B cell (primary cell): ENCODE measurements around the gene AGRN. TPM values are rescaled to one million over a fixed set of nuclear protein-coding genes. Genes with fewer than 3 reads are reported as not detected.
A peak's percentile ranks its signal among the peaks of the same experiment; 100 is the strongest.

Experiments
- ATAC-seq: fragments of 200-7000 bp; cut with Tn5 transposase; one replicate; pipeline ENCODE4 v1.10.0; 2021; ENCODE audit warnings: low read depth, mild to moderate bottlenecking, moderate number of reproducible peaks, moderate library complexity
- CTCF ChIA-PET: fragments of 350-600 bp; sonication (Branson Sonifier 250); formaldehyde crosslinking; loops from one replicate; lab custom pipeline; 2021; ENCODE audit warnings: antibody characterized with exemption, inconsistent platforms; lab: Charles Lee
- POLR2A ChIA-PET: fragments of 350-600 bp; sonication (Branson Sonifier 250); formaldehyde crosslinking; loops from one replicate; lab custom pipeline; 2021; ENCODE audit warnings: antibody characterized with exemption; lab: Charles Lee
- DNase-seq: peaks from one replicate; pipeline ENCODE4 v3.0.0; 2013
- H2AFZ ChIP-seq: 2 replicates; pipeline ENCODE4 v1.6.1; 2012; ENCODE audit warnings: mild to moderate bottlenecking, low read depth, low read length; ENCODE audit not compliant: insufficient read depth, poor library complexity, severe bottlenecking
- H3K27ac ChIP-seq, 2 donors: 1 replicate in 1 of 2; 2 replicates in 1 of 2; pipeline ENCODE4 v1.5.1; 2012 to 2013; ENCODE audit warnings: low read length in 2 of 2, mild to moderate bottlenecking in 2 of 2, moderate library complexity in 1 of 2
- H3K27me3 ChIP-seq, 4 experiments: fragments of 200-600 bp in 1 of 4; sonication (generic) in 1 of 4; replicated peaks in 1 of 4; 1 replicate in 2 of 4; 2 replicates in 2 of 4; pipeline versions ENCODE4 v1.6.1 to v1.7.0; 2013 to 2016; ENCODE audit warnings: low read length in 3 of 4, mild to moderate bottlenecking in 2 of 4, mixed read lengths in 1 of 4, moderate library complexity in 1 of 4; ENCODE audit not compliant: insufficient read depth in 4 of 4, control insufficient read depth in 3 of 4; ENCODE audit errors: control extremely low read depth in 1 of 4
- H3K36me3 ChIP-seq, 2 experiments: replicated peaks in 1 of 2; 1 replicate in 1 of 2; 2 replicates in 1 of 2; pipeline versions ENCODE4 v1.6.1 to v1.7.1; 2013; ENCODE audit warnings: low read length in 1 of 2; ENCODE audit not compliant: insufficient read depth in 2 of 2, control insufficient read depth in 1 of 2; ENCODE audit errors: control extremely low read depth in 1 of 2, extremely low read depth in 1 of 2
- H3K4me1 ChIP-seq, 2 donors: fragments of 200-600 bp in 1 of 2; sonication (generic) in 1 of 2; 1 replicate in 1 of 2; 2 replicates in 1 of 2; pipeline versions ENCODE4 v1.5.1 to v1.6.1; 2013 to 2017; ENCODE audit warnings: low read length in 2 of 2; ENCODE audit not compliant: control insufficient read depth in 2 of 2, insufficient read depth in 2 of 2
- H3K4me2 ChIP-seq: replicated peaks from 2 replicates; pipeline ENCODE3; 2012; ENCODE audit warnings: mild to moderate bottlenecking, low read depth, low read length; ENCODE audit not compliant: poor library complexity, severe bottlenecking
- H3K4me3 ChIP-seq, 5 experiments: fragments of 200-600 bp in 1 of 5; sonication (generic) in 1 of 5; 1 replicate in 3 of 5; 2 replicates in 2 of 5; pipeline versions ENCODE4 v1.5.1 to v1.7.0; 2011 to 2016; ENCODE audit warnings: low read length in 4 of 5, mild to moderate bottlenecking in 4 of 5, low read depth in 2 of 5, control low read depth in 1 of 5, moderate library complexity in 1 of 5; ENCODE audit not compliant: insufficient read depth in 1 of 5; ENCODE audit errors: control extremely low read depth in 1 of 5, extremely low read depth in 1 of 5
- H3K79me2 ChIP-seq: fragments of 200-600 bp; sonication (generic); one replicate; pipeline ENCODE4 v1.6.0; 2016; ENCODE audit warnings: low read length; ENCODE audit not compliant: control insufficient read depth, insufficient read depth
- H3K9ac ChIP-seq: fragments of 200-600 bp; sonication (generic); 2 replicates; pipeline ENCODE4 v1.6.1; 2017; ENCODE audit warnings: mild to moderate bottlenecking, low read length, moderate library complexity
- H3K9me3 ChIP-seq, 3 donors: one replicate each; pipeline versions ENCODE4 v1.6.1 to v1.7.1; 2013; ENCODE audit warnings: low read length in 2 of 3; ENCODE audit not compliant: control insufficient read depth in 2 of 3, insufficient read depth in 1 of 3; ENCODE audit errors: control extremely low read depth in 1 of 3
- H4K20me1 ChIP-seq: 2 replicates; pipeline ENCODE4 v1.6.0; 2012; ENCODE audit warnings: mild to moderate bottlenecking, low read length; ENCODE audit not compliant: insufficient read depth, control insufficient read depth, poor library complexity, severe bottlenecking
- H3K27ac Mint-ChIP-seq: one replicate; pipeline ENCODE4 v1.8.0; 2021; ENCODE audit warnings: mixed read lengths
- H3K27me3 Mint-ChIP-seq: one replicate; pipeline ENCODE4 v1.8.0; 2021; ENCODE audit warnings: mixed read lengths
- H3K4me1 Mint-ChIP-seq: one replicate; pipeline ENCODE4 v1.8.0; 2021; ENCODE audit warnings: mixed read lengths
- H3K4me3 Mint-ChIP-seq: one replicate; pipeline ENCODE4 v1.8.0; 2021; ENCODE audit warnings: mixed read lengths
- H3K9me3 Mint-ChIP-seq: one replicate; pipeline ENCODE4 v1.8.0; 2022; ENCODE audit warnings: mixed read lengths; ENCODE audit not compliant: insufficient read depth
- CTCF ChIP-seq: fragments of 200-600 bp; IDR thresholded peaks from one replicate; pipeline ENCODE4 v1.8.0; 2022; ENCODE audit warnings: antibody characterized with exemption, mild to moderate bottlenecking
- EZH2 ChIP-seq: IDR thresholded peaks from 2 replicates; pipeline ENCODE4 v1.6.1; 2012; ENCODE audit warnings: borderline replicate concordance, low read depth, mild to moderate bottlenecking, moderate library complexity, low read length; ENCODE audit not compliant: insufficient read depth, poor library complexity, severe bottlenecking
- WGBS: methylation state at CpG from one replicate; pipeline ENCODE4 v1.1.5; 2013; ENCODE audit warnings: missing lambda C conversion rate; ENCODE audit not compliant: insufficient coverage; 5-methylcytosine and 5-hydroxymethylcytosine counted together
- intact Hi-C: fragments of 100-400 bp; cut with micrococcal nuclease; formaldehyde crosslinking; loops from one replicate; pipeline ENCODE4 v1.10.0; 2022
- polyA plus RNA-seq: library from polyadenylated mRNA; depleted of rRNA; stranded (reverse); fragments of >200 nt; gene quantifications from 2 replicates; pipeline ENCODE4 v1.2.3, GENCODE V29; 2012
- total RNA-seq, 2 donors: library from RNA; stranded (reverse); fragments of 120-200 nt in 1 of 2; gene quantifications; 1 replicate in 1 of 2; 2 replicates in 1 of 2; pipeline versions ENCODE4 v1.2.3 to v1.2.4, GENCODE V29; 2013 to 2022

Gene AGRN
- total and polyA plus RNA-seq, 2 donors (not counting 1 experiment from before 2014, with no cell fraction given) = 7.3 to 31.3 TPM

DNA sequence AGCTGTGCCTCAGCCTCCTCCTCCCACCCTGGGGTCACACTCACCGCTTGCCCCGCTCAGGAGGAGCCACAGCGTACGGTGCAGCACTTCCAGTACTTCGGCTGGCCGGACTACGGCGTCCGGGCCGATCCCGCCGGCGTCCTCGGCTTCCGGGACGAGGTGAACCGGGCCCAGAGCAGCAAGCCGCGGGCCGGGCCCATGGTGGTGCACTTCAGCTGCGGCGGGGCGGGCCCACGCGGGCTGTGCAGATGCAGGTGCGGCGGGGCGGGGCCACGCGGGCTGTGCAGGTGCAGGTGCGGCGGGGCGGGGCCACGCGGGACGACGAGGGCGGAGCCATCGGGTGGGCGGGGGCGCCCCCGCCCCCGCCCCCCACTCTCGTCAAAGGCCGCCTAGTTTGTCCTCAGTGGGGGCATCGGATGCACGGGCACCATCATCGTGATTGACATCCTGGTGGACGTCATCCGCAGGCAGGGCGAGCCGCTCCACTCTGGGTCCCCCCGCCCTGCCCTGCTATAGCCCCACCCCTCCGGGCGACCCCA, 48.7 kb downstream of the AGRN start:
- under 1% methylated on average over 50 of the region's 55 CpGs for WGBS
- DNase-seq (peak; percentile 92), ATAC-seq (peak; percentile 52)
- no peaks in the 10 kb centered on the region for H3K9me3 Mint-ChIP-seq
- H3K36me3 ChIP-seq = no peaks in the 10 kb centered on the region
- H3K27me3 ChIP-seq = peaks cover 0 to 11% (median 2%) of the 10 kb centered on the region in 4 experiments
- H2AFZ ChIP-seq = peak overlapping the region; percentile 72
- ChIA-PET POLR2A (interaction anchor here (0.6 to 0.7 kb wide), 2 partner anchors 44 to 68 kb away, joined by 3 to 4 read pairs; no protein-coding TSS in a partner anchor), CTCF (interaction anchor here (0.8 to 1.3 kb wide), 4 partner anchors 36 to 182 kb away, joined by 3 to 4 read pairs (median 3); partner anchors contain the start of gene AGRN)
- H3K4me1 Mint-ChIP-seq = peaks cover 30% of the 10 kb centered on the region
- intact Hi-C loops = loop anchor here (1.0 to 10.0 kb wide), 3 partner anchors 9 to 54 kb away; partner anchors contain the start of genes C1orf159 and ISG15
- H3K4me3 Mint-ChIP-seq = peak overlapping the region; percentile 86
- peak overlapping the region; percentile 92 for H3K27ac Mint-ChIP-seq
- peak overlapping the region; percentile 97 for H3K4me2 ChIP-seq
- peak overlapping the region in 4 of 5 experiments; percentile 56 to 71 (median 67) for H3K4me3 ChIP-seq
- H3K9me3 ChIP-seq = peaks cover 0 to 13% (median 0%) of the 10 kb centered on the region in 3 donors
- peak overlapping the region; percentile 87 for H3K9ac ChIP-seq
- no peaks in the 10 kb centered on the region for H3K27me3 Mint-ChIP-seq
- H3K79me2 ChIP-seq = no peaks in the 10 kb centered on the region
- H4K20me1 ChIP-seq = peaks cover 13% of the 10 kb centered on the region
- H3K4me1 ChIP-seq = peaks cover 34 to 37% of the 10 kb centered on the region in 2 donors
- peak overlapping the region in 1 of 2 donors; percentile 77 for H3K27ac ChIP-seq
- TF ChIP-seq EZH2 (no peak), CTCF (no peak)
